ENCODE results near the gene CD200. TPM values are rescaled to one million over a fixed set of nuclear protein-coding genes. Genes with fewer than 3 reads are reported as not detected.

The CD200 gene
- total and polyA plus RNA-seq, 10 of the 15 experiments (the other 5 are each of a cell fraction or from before 2014, with no cell fraction given) = 21.2 to 84.3 (median 33.2) TPM

DNA sequence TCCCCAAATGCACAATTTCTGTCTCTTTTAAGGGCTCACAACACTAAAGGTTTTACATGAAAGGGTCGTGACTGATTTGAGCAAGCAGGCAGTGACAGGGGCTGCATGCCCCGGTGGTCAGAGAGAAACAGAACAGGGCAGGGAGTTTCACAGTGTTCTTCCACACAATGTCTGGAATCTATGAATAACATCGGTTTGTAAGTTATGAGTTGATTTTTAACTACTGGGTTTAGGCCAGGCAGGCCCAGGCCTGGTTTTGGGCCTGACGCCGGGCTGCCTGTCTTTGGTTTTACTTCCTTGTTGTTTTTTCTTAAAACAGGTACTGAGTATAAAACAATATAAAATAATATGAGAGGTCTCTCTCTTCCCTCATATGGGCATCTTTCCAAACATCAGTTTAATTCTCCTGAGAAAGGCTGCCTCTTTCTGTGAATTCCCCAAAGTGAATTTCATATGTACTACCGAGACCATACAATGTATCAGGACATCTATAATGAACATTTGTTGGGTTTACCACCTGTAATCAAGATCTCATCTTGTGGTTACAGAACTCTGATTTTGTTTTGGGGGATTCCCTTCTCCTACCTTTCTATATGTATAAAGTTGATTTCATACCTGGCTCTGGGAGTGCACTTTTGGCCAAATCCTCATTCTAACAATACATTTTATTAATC is 74.4 kb downstream of the CD200 start (continued):
- TF ChIP-seq E4F1 (IDR thresholded peaks at IDR 0.05; ENCODE audit: borderline replicate concordance, partially characterized antibody) = no peak
- TF ChIP-seq, protein P1, sequence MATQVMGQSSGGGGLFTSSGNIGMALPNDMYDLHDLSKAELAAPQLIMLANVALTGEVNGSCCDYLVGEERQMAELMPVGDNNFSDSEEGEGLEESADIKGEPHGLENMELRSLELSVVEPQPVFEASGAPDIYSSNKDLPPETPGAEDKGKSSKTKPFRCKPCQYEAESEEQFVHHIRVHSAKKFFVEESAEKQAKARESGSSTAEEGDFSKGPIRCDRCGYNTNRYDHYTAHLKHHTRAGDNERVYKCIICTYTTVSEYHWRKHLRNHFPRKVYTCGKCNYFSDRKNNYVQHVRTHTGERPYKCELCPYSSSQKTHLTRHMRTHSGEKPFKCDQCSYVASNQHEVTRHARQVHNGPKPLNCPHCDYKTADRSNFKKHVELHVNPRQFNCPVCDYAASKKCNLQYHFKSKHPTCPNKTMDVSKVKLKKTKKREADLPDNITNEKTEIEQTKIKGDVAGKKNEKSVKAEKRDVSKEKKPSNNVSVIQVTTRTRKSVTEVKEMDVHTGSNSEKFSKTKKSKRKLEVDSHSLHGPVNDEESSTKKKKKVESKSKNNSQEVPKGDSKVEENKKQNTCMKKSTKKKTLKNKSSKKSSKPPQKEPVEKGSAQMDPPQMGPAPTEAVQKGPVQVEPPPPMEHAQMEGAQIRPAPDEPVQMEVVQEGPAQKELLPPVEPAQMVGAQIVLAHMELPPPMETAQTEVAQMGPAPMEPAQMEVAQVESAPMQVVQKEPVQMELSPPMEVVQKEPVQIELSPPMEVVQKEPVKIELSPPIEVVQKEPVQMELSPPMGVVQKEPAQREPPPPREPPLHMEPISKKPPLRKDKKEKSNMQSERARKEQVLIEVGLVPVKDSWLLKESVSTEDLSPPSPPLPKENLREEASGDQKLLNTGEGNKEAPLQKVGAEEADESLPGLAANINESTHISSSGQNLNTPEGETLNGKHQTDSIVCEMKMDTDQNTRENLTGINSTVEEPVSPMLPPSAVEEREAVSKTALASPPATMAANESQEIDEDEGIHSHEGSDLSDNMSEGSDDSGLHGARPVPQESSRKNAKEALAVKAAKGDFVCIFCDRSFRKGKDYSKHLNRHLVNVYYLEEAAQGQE (IDR thresholded peaks at IDR 0.05; ENCODE audit: low read depth, low read length) = no peak
- no peak for TF ChIP-seq ZBTB40 (IDR thresholded peaks at IDR 0.05; ENCODE audit: borderline replicate concordance)
- TF ChIP-seq MLLT1 (IDR thresholded peaks at IDR 0.05) = peak; percentile 45; the same call in 1 of the 2 replicates
- peak; percentile 17 for TF ChIP-seq RELA (IDR thresholded peaks at IDR 0.05; ENCODE audit: borderline replicate concordance, partially characterized antibody)
- TF ChIP-seq, protein P2, sequence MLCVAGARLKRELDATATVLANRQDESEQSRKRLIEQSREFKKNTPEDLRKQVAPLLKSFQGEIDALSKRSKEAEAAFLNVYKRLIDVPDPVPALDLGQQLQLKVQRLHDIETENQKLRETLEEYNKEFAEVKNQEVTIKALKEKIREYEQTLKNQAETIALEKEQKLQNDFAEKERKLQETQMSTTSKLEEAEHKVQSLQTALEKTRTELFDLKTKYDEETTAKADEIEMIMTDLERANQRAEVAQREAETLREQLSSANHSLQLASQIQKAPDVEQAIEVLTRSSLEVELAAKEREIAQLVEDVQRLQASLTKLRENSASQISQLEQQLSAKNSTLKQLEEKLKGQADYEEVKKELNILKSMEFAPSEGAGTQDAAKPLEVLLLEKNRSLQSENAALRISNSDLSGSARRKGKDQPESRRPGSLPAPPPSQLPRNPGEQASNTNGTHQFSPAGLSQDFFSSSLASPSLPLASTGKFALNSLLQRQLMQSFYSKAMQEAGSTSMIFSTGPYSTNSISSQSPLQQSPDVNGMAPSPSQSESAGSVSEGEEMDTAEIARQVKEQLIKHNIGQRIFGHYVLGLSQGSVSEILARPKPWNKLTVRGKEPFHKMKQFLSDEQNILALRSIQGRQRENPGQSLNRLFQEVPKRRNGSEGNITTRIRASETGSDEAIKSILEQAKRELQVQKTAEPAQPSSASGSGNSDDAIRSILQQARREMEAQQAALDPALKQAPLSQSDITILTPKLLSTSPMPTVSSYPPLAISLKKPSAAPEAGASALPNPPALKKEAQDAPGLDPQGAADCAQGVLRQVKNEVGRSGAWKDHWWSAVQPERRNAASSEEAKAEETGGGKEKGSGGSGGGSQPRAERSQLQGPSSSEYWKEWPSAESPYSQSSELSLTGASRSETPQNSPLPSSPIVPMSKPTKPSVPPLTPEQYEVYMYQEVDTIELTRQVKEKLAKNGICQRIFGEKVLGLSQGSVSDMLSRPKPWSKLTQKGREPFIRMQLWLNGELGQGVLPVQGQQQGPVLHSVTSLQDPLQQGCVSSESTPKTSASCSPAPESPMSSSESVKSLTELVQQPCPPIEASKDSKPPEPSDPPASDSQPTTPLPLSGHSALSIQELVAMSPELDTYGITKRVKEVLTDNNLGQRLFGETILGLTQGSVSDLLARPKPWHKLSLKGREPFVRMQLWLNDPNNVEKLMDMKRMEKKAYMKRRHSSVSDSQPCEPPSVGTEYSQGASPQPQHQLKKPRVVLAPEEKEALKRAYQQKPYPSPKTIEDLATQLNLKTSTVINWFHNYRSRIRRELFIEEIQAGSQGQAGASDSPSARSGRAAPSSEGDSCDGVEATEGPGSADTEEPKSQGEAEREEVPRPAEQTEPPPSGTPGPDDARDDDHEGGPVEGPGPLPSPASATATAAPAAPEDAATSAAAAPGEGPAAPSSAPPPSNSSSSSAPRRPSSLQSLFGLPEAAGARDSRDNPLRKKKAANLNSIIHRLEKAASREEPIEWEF (IDR thresholded peaks at IDR 0.05; ENCODE audit: insufficient replicate concordance, low read depth, low read length) = no peak
- TF ChIP-seq ZNF217 (IDR thresholded peaks at IDR 0.05) = peak; percentile 49; the same call in 1 of the 2 replicates
- peak; percentile 22 for TF ChIP-seq JUNB (IDR thresholded peaks at IDR 0.05)
- no peak for TF ChIP-seq KAT2A (conservative IDR thresholded peaks at IDR 0.05; ENCODE audit: control insufficient read depth, low read depth, low read length)

Data from GM12878 (cell line).